HG03103 (cell line): ENCODE results near the gene ISM2.

Source experiments
- ATAC-seq: cut with Tn5 transposase; IDR thresholded peaks from one replicate; pipeline ENCODE4 v1.9.1; 2021; ENCODE audit warnings: low read depth; ENCODE audit not compliant: unreplicated experiment

The ISM2 gene

GRCh38 chr14:77470224-77470870 is 28.3 kb downstream of the ISM2 start:
- ATAC-seq: no peak

DNA sequence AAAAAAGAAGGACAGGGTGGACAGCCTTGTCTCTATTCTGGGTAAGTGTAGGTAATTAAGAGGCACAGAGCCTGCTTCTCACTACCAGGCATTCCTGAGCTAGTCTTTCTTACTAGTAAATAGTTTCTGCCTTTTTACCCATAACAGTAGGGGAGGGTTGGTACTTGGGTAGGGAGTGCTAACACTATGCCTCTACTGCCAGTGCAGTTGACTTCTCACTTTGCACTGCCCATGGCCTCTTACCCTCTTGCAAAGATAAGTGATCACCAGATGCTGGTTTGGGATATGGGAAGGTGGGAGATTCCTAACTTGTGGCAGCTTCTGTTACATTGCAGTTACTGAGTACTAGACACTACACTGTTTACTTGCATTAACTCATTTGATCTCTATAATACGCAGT is 29.1 kb downstream of the ISM2 start:
- ATAC-seq: no peak

GRCh38 chr14:77469067-77469505 is 29.5 kb downstream of the ISM2 start:
- no peak for ATAC-seq

DNA sequence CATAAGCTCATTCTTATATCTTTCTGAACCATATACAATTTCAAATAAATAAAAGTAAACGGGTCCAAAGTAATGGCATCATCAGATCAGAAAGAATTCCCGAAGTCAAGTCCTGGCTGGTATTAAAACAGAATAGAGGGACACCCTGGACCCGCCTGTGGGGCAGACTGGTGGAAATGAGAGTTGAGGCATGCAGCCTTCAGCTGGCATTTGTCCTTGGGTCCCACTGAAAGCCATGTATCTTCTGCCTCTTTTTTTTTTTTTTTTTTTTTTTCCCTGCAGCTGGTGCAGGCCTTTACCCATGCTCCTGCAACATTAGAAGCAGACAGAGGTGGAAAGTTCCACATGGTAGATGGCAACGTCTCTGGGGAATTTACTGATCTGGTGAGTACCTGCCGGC is 30.8 kb downstream of the ISM2 start:
- ATAC-seq: no peak

DNA sequence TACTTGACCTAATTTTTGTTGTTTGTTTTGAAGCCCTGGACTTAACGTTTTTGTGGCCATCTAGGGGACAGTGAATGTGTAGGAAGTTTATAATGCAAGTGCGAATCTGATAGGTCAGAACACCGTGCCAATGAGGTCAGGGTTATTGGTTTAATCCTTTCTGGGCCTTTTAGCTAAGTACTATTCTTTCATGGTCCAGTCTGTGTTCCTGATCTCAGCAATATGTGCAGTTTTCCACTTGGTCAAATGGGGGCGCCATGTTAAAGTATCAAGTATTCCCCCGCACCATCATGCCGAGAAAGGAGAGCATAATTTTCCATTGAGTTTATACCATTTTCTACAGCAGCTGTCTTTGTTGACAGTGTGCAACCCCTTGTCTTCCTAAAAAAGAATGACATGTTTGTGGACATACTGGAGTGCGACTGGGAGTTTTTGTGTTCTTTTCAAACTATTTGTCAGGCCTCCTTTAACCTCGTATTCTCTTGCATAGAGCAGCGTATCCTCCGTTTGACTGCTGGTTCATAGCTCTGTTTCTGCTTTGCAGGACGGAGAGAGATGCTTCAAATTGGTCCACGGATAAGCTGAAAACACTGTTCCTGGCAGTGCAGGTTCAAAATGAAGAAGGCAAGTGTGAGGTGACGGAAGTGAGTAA is 39.4 kb downstream of the ISM2 start:
- ATAC-seq: no peak

DNA sequence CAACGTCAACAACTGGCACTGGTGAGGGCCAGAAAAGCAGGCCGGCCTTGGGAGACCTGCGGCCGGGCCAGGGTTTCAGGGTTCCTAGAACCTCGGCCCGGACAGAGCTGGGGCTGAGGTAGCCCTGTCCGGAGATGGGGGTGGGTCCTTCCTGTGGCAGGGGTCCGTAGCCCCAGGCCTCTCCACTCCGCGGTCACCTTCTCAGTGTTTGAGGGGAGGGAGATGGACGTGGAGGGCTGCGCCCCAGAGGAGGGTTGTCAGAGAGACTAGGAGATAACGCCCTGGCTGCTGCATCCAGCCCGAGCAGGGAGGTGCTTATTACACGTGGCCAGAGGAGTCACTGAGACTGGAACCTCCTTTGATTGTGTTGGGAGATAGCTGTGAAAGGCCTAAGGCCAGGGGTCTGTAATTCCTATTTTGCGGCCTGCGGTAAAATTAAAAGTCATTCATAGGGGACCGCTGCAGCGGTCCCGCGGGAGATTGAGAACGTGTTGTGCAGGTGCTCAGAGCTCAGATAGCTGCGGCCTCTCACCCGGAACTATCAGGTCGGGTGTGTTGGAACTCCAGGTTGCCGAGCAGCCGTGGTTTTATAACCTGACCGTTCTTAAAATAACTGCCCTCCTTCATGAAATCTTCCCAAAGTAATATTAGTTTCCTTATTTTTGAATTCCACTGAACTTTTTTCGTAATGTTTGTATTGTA is 40.2 kb downstream of the ISM2 start:
- ATAC-seq: peak; percentile 12

- peak; percentile 86 for ATAC-seq
Observed at GRCh38 chr14:77457522-77458248, 40.9 kb downstream of the ISM2 start, which contains the start of the genes AHSA1 and VIPAS39. AHSA1 (plus strand) TSS chr14:77458093; CDS start chr14:77458190, 97 bp downstream. VIPAS39 (minus strand) TSS chr14:77457601; CDS start chr14:77454102, 3,499 bp downstream.

DNA sequence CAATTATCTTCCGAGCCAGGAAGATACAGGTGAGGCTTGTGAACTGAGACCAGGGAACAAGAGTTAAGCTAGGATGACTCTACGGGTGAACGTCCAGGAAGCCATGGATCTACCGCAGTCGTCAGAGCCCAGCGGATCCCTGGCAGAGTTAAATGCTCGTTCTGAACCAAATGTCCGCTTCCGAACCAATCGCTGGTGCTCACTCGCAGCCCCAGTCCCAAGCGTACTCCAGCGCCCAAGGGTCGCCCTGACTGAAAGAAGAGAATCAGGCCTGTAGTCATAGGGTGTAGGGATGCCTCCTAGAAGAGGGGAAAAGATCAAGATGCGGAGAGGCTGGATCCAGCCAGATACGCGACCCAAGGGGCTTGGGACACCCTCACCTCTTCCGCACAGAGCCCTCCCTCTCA is 41.5 kb downstream of the ISM2 start:
- no peak for ATAC-seq

DNA sequence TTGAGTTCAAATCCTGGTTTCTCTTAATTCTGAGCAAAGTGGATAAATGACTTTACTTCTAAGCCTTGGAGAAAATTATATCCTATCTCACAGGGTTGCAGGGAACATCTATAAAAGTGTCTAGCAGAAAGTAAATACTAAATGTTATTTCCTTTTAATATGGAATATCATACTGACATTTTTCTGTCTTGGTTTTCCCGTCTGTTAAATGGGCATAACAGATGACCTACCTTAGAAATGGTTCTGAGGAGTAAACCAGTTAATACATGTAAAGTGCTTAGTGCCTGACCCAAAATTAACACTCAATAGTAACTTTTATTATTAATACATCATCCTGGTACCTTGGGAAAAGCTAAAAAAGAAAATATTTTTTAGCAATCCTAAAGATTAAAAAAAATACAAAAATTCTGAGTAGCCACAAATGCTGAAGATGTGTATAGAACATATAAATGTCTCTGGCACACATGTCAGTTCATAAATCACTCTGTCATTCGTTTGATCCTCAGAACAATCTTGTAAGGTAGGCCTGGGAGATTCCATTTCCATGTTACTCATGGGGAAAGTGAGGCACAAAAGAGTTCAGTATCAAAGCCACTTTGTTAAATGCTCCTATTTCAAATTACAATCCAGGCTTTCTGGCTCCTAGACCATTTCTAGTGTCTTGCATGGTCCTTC is 42.5 kb downstream of the ISM2 start:
- ATAC-seq: no peak

DNA sequence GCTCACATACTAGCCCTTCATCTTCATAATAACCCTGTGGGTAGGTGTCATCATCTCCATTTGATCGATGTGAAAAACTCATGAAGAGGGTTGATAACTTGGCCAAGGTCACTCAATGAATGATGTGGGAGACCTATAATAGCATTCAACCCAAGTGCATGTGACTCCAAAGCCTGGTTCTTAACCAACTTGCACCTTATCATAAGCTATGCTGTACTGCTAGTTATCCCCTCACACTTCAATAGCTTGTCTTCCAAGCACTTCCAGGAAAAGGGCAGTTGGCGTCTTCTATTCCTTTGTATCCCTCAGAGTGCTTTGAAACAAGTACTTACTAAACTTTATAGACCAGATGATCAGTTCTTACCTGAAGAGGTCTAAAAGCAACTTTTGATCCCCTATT is 56.4 kb downstream of the ISM2 start:
- no peak for ATAC-seq

DNA sequence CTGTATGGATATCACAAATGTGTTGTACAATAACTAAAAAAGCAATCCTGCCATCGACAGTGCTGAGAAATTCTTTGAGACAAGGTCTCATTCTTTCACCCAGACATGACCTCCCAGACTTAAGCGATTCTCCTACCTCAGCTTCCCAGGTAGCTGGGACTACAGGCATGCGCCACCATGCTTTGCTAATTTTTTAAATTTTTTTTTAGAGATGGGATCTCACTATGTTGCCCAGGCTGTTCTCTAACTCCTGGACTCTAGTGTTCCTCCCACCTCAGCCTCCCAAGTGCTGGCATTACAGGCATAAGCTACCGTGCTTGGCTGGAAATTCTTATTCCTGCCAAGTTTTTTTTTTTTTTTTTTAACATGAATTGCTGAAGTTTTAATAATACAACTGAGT is 58.8 kb downstream of the ISM2 start:
- no peak for ATAC-seq

GRCh38 chr14:77438596-77438995 is 60.0 kb downstream of the ISM2 start:
- ATAC-seq: no peak

DNA sequence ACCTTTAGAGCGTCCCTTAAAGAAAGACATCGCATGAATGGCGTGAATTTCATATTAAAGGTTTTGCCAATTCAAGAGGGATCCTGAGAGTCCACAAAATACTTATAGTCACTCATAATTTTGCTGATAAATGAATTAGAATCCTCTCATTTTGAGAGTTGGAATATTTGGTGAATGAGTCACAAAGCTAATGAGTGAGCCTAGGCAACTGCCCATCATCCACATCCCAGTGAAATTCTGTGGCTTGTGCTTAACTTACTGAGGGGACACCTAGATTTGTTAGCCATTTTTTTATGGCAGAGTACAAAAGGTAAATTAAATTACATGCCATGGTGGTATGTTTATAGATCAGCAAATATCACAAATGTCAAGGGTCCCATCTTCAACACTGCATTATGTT is 62.6 kb downstream of the ISM2 start:
- no peak for ATAC-seq

- ATAC-seq: no peak
Observed at GRCh38 chr14:77426396-77426795, 72.2 kb downstream of the ISM2 start.

GRCh38 chr14:77424862-77425261 is 73.8 kb downstream of the ISM2 start:
- no peak for ATAC-seq
